Cardiac septum (tissue), 1 donor: ENCODE measurements around the gene STRN. TPM values are rescaled to one million over a fixed set of nuclear protein-coding genes. Genes with fewer than 3 reads are reported as not detected.
"Not testable (repeated sequence)": the region's sequence is repeated elsewhere in the genome, so short reads cannot be mapped to it uniquely, and the experiment has no call there.

ENCODE experiments used
- DNase-seq: peaks from one replicate; pipeline ENCODE4 v3.0.0-alpha.2; 2020; ENCODE audit warnings: low spot score
- intact Hi-C: fragments of 100-400 bp; cut with DNase I; formaldehyde crosslinking; loops from one replicate; pipeline ENCODE4 v1.14.0; 2022
- long read RNA-seq: library from polyadenylated mRNA; unstranded; transcript quantifications from one replicate; pipeline ENCODE4 v2.0.0, GENCODE V29; 2021
- total RNA-seq: library from RNA; stranded (reverse); fragmentation: NEBNext Ultra II Directional; extraction: Animal tissue kit (Norgen Biotek cat#: 25700); gene quantifications from one replicate; pipeline ENCODE4 v1.2.1, GENCODE V29; 2021
- donor health status: DM: no; HTN: no; CAD: no.

The STRN gene, protein sequence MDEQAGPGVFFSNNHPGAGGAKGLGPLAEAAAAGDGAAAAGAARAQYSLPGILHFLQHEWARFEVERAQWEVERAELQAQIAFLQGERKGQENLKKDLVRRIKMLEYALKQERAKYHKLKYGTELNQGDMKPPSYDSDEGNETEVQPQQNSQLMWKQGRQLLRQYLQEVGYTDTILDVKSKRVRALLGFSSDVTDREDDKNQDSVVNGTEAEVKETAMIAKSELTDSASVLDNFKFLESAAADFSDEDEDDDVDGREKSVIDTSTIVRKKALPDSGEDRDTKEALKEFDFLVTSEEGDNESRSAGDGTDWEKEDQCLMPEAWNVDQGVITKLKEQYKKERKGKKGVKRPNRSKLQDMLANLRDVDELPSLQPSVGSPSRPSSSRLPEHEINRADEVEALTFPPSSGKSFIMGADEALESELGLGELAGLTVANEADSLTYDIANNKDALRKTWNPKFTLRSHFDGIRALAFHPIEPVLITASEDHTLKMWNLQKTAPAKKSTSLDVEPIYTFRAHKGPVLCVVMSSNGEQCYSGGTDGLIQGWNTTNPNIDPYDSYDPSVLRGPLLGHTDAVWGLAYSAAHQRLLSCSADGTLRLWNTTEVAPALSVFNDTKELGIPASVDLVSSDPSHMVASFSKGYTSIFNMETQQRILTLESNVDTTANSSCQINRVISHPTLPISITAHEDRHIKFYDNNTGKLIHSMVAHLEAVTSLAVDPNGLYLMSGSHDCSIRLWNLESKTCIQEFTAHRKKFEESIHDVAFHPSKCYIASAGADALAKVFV
- 78.0 TPM for total RNA-seq
- long read RNA-seq, full-length matches to known transcripts = 16 of 63 reads
- long read RNA-seq, partial matches to known transcripts = 25 of 63 reads
- long read RNA-seq, other reads (novel, unspliced or antisense) = 22 of 63 reads

DNA sequence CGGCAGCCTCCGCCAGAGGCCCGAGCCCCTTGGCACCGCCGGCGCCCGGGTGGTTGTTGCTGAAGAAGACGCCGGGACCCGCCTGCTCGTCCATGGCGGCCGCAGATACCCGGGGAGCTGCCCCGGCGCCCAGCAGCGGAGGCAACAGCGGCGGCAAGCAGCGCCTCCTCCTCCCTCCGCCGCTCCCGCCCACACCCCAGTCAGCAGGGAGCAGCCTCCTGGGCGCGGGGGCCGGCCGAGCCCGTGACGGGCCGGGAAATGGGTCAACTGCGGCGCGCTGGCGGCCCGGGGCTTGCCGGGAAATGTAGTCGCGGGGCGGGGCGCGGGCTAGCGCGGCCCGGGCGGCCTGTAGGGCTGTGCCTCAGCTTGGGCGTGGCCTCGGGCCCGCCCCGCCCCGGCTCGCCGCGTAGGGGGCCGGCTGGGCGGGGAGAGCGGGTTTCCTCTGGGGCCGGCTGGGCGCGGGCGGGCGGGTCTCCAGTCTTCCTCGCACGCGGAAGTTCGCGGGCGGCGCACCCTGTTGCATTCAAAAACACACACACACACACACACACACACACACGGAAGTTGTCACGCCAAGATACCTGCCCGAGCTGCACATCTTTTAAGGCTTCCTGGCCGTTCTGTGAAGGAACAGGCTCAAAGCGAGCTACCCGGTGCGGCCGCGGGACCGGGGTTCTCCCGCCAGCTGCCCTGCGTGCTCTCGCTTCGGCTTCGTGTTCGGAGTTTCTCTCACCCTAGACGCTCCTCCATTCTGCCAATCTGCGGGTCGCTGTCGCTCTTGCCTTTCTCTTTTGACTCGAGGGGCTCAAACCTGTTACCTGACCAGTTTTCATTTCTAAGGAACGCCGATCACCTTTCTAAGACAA is at the start of gene STRN:
STRN (minus strand) TSS at position 167 of the 866 bp plus-strand sequence; CDS start at position 94, 73 bp downstream.
- intact Hi-C loops = loop anchor here (5.0 kb wide), 1 partner anchor 51 kb away; no protein-coding TSS in a partner anchor
- DNase-seq = peak; percentile 99

DNA sequence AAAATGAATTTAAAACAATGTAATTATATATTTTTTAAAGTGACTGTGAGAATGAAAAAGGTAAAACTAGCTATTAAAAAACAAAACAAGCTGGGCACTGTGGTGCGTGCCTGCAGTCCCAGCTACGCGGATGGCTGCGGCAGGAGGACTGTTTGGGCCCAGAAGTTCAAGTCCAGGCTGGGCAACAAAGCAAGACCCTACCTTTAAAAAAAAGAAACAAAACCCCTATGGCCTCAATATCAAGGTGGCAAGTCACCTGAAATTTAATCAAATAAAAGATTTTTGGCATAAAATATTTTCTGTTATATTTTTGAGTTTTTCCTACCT is 46.9 kb upstream of the STRN start:
- intact Hi-C loops = no loop called here
- DNase-seq = no peak

- DNase-seq = no peak
Observed at GRCh38 chr2:37011130-37011529, 44.8 kb upstream of the STRN start.

GRCh38 chr2:37005118-37005868 is 39.0 kb upstream of the STRN start:
- DNase-seq = no peak
- intact Hi-C loops = loop anchor here (5.0 kb wide), 1 partner anchor 223 kb away; no protein-coding TSS in a partner anchor

More at GRCh38 chr2:37011130-37011529, 44.8 kb upstream of the STRN start:
- intact Hi-C loops = no loop called here

GRCh38 chr2:37000988-37001556 is 34.7 kb upstream of the STRN start:
- intact Hi-C loops = no loop called here
- DNase-seq = no peak

DNA sequence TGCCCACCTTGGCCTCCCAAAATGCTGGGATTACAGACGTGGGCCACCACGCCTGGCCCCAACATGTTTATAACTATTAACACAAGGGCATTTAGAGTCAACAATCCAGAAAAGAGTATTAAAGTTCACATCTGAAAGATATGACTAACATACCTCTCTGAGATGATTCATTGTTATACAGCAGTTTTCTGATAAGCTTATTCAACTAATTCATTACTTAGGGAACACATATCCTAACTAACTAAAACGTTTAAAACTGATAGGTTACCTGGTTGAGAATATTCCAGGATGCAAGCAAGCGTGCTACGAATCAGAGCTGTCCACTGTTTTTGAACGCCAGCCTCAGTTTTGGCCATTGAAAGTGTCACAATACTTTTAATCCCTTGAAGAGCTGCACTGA is 34.0 kb upstream of the STRN start:
- intact Hi-C loops = no loop called here
- no peak for DNase-seq

DNA sequence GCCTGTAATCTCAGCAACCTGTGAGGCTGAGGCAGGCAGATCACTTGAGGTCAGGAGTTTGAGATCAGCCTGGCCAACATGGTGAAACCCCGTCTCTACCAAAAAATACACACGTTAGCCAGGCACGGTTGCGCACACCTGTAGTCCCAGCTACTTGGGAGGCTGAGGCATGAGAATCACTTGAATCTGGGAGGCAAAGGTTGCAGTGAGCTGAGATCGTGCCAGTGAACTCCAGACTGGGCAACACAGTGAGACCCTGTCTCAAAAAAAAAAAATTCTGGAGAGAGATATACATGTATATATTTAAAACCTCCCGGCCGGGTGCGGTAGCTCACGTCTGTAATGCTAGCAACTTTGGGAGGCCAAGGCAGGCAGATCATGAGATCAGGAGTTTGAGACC is 33.1 kb upstream of the STRN start:
- intact Hi-C loops, DNase-seq: not testable (repeated sequence)

DNA sequence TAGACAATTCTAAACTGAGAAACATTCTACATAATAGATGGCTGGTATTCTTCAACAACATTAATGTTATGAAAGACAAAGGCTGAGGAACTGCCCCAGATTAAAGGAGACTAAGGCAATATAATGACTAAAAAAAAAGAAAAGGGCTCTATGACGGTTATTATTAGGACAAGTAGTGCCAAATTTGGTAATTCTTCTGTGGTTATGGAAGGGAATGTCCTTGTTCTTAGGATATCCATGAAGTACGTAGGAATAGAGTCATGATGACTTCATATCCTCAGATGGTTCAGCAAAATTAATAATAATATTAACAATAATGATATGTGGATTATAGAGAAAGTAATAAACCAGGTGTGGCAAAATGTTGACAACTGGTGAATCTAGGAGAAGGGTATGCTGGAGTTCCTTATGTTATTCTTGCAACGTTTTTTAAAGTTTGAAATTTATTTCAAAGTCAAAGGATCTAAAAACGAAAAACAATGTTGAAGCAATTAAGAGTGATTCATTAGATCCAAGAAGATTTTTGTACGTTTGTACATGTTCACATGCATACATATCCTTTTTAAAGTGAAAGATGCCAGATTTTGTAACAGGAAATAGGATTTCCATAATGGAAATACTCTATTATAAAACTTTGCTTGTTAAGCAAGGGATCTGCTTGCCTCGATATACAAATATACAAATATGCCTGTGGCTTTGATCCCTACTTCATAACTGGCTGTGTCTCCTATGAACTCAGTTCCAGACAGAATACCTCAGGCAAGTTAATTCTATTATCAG is 27.7 kb upstream of the STRN start:
- DNase-seq = no peak
- intact Hi-C loops = no loop called here

DNA sequence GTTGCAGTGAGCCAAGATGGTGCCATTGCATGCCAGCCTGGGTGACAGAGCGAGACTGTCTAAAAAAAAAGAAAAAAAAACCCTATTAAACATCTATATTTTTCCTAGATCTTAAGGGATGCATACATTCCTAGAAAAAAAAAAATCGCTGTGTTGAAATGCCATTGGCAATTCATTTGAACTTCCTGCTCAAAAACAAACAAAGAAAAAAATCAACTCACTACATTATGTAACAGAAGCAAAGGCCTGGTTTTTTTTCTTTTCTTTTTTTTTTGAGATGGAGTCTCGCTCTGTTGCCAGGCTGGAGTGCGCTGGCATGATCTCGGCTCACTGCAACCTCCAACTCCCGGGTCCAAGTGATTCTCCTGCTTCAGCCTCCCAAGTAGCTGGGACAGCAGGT is 21.7 kb upstream of the STRN start:
- intact Hi-C loops = no loop called here
- DNase-seq = no peak

DNA sequence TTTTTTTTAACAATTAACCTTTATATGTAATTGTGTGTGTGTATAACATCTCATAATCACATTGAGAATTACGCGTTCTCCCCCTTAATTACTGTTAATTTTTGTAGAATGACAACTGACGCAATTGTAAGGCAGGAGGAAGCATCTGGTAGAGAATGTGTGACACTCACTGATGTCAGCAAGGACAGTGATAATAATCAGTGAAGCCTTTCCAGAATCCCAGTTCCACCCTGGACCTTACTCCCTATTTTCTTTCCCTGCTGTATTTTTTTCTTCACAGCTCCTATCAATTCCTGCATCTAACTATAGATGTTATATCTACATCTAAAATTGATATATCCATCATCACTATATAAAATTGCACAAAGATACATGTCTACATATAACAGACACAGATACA is 16.1 kb upstream of the STRN start:
- DNase-seq = no peak
- intact Hi-C loops = no loop called here

- intact Hi-C loops = no loop called here
- no peak for DNase-seq
Observed at GRCh38 chr2:36981911-36982310, 15.6 kb upstream of the STRN start.

GRCh38 chr2:36979007-36979406 is 12.7 kb upstream of the STRN start:
- intact Hi-C loops, DNase-seq: not testable (repeated sequence)

GRCh38 chr2:36976065-36976464 is 9.7 kb upstream of the STRN start:
- no peak for DNase-seq
- intact Hi-C loops = no loop called here

GRCh38 chr2:36975306-36975705 is 9.0 kb upstream of the STRN start:
- no peak for DNase-seq
- intact Hi-C loops = no loop called here

GRCh38 chr2:36973320-36973719 is 7.0 kb upstream of the STRN start:
- intact Hi-C loops = no loop called here

GRCh38 chr2:36971990-36972389 is 5.7 kb upstream of the STRN start:
- intact Hi-C loops = no loop called here
- no peak for DNase-seq

More at GRCh38 chr2:36973320-36973719, 7.0 kb upstream of the STRN start:
- DNase-seq = no peak

DNA sequence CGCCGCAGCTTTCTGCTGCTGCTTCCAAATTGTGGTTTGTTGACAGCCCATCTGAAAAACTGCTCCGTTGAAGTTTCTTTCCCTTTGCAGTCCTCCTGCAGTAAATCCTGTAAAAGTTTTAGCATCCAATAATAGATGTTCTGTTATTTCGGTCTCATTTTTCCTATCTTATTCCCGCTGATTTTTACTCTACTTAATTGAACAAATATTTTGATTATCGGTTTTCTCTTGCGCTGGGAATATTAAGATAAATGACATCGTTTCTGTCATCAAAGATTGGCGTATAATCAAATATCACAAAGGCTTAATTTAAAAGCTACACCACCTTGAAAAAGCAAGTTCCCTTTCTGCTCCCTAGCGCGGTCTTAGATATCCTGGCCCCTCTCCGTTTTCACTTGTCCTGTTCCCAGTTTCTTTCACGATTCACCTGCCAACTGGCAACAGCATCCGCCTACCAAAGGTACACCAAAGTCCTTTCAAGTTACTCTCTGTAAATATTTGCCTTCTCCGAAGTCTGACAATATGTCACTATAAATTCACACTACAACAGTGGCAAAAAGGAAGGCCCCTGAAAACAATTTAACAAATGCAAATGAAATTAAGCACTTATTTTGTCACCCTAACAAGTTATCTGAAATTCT is 1.0 kb upstream of the STRN start:
- intact Hi-C loops = loop anchor here (5.0 kb wide), 1 partner anchor 50 kb away; no protein-coding TSS in a partner anchor
- no peak for DNase-seq
